Trophoblast cell (in vitro differentiated cells and primary cell): ENCODE measurements around the gene MYCBP2.

ENCODE experiments used
- DNase-seq, 2 donors: peaks; one replicate each; pipeline ENCODE4 v3.0.0-alpha.2; 2016
- H2AFZ ChIP-seq: 2 replicates; pipeline ENCODE4 v1.6.1; 2013; ENCODE audit warnings: low read length, moderate library complexity, mild to moderate bottlenecking; ENCODE audit not compliant: insufficient read depth, poor library complexity
- H2AK5ac ChIP-seq: 2 replicates; pipeline ENCODE4 v1.6.1; 2013; ENCODE audit warnings: mild to moderate bottlenecking, low read length
- H2BK120ac ChIP-seq: 2 replicates; pipeline ENCODE4 v1.6.1; 2013; ENCODE audit warnings: low read length, mild to moderate bottlenecking, moderate library complexity; ENCODE audit not compliant: insufficient read depth, poor library complexity
- H2BK12ac ChIP-seq: 2 replicates; pipeline ENCODE4 v1.6.1; 2013; ENCODE audit warnings: mild to moderate bottlenecking, low read length, moderate library complexity
- H2BK5ac ChIP-seq: 2 replicates; pipeline ENCODE4 v1.6.1; 2013; ENCODE audit warnings: low read length, low read depth, moderate library complexity, mild to moderate bottlenecking; ENCODE audit not compliant: poor library complexity
- H3K14ac ChIP-seq: 2 replicates; pipeline ENCODE4 v1.6.1; 2013; ENCODE audit warnings: mild to moderate bottlenecking, low read length
- H3K18ac ChIP-seq: 2 replicates; pipeline ENCODE4 v1.6.1; 2013; ENCODE audit warnings: mild to moderate bottlenecking, low read length
- H3K23ac ChIP-seq: 2 replicates; pipeline ENCODE4 v1.6.1; 2013; ENCODE audit warnings: low read length
- H3K27ac ChIP-seq: 2 replicates; pipeline ENCODE4 v1.5.1; 2013; ENCODE audit warnings: low read depth, mild to moderate bottlenecking, inconsistent platforms, low read length, moderate library complexity
- H3K27me3 ChIP-seq: 2 replicates; pipeline ENCODE4 v1.6.1; 2013; ENCODE audit warnings: inconsistent platforms, mild to moderate bottlenecking, low read length, moderate library complexity; ENCODE audit not compliant: insufficient read depth
- H3K36me3 ChIP-seq, 2 experiments: 1 replicate in 1 of 2; 2 replicates in 1 of 2; pipeline ENCODE4 v1.6.1; 2013; ENCODE audit warnings: low read length in 2 of 2, mild to moderate bottlenecking in 2 of 2, moderate library complexity in 1 of 2; ENCODE audit not compliant: insufficient read depth in 2 of 2, control insufficient read depth in 1 of 2
- H3K4ac ChIP-seq: 2 replicates; pipeline ENCODE4 v1.6.1; 2013; ENCODE audit warnings: low read depth, mild to moderate bottlenecking, low read length, moderate library complexity
- H3K4me1 ChIP-seq, 2 experiments: 1 replicate in 1 of 2; 2 replicates in 1 of 2; pipeline ENCODE4 v1.6.1; 2013; ENCODE audit warnings: low read length in 2 of 2, mild to moderate bottlenecking in 2 of 2, moderate library complexity in 1 of 2; ENCODE audit not compliant: insufficient read depth in 2 of 2, control insufficient read depth in 1 of 2
- H3K4me2 ChIP-seq: 2 replicates; pipeline ENCODE4 v1.6.1; 2013; ENCODE audit warnings: inconsistent platforms, mild to moderate bottlenecking, low read length, moderate library complexity
- H3K4me3 ChIP-seq: 2 replicates; pipeline ENCODE4 v1.5.1; 2013; ENCODE audit warnings: mild to moderate bottlenecking, low read depth, low read length, inconsistent platforms
- H3K79me1 ChIP-seq: one replicate; pipeline ENCODE4 v1.6.1; 2013; ENCODE audit warnings: low read length
- H3K79me2 ChIP-seq: 2 replicates; pipeline ENCODE4 v1.6.1; 2013; ENCODE audit warnings: low read length, mild to moderate bottlenecking; ENCODE audit not compliant: control insufficient read depth, insufficient read depth, poor library complexity
- H3K9ac ChIP-seq: 2 replicates; pipeline ENCODE4 v1.6.1; 2013; ENCODE audit warnings: mild to moderate bottlenecking, low read length
- H3K9me3 ChIP-seq: 2 replicates; pipeline ENCODE4 v1.6.1; 2013; ENCODE audit warnings: low read depth, mild to moderate bottlenecking, control low read depth, inconsistent platforms, low read length; ENCODE audit not compliant: insufficient read depth
- H4K12ac ChIP-seq: 2 replicates; pipeline ENCODE4 v1.6.1; 2013; ENCODE audit warnings: low read depth, mild to moderate bottlenecking, low read length, moderate library complexity
- H4K8ac ChIP-seq: 2 replicates; pipeline ENCODE4 v1.6.1; 2013; ENCODE audit warnings: low read depth, mild to moderate bottlenecking, low read length, moderate library complexity
- H4K91ac ChIP-seq: one replicate; pipeline ENCODE4 v1.6.1; 2013; ENCODE audit warnings: low read depth, mild to moderate bottlenecking, low read length, moderate library complexity
- WGBS: extraction: QIAGEN DNeasy Blood & Tissue Kit; methylation state at CpG from one replicate; pipeline ENCODE4 v1.1.7; 2013; ENCODE audit warnings: missing lambda C conversion rate; ENCODE audit not compliant: insufficient read length, insufficient coverage; ENCODE audit errors: extremely low coverage; 5-methylcytosine and 5-hydroxymethylcytosine counted together

Gene MYCBP2

DNA sequence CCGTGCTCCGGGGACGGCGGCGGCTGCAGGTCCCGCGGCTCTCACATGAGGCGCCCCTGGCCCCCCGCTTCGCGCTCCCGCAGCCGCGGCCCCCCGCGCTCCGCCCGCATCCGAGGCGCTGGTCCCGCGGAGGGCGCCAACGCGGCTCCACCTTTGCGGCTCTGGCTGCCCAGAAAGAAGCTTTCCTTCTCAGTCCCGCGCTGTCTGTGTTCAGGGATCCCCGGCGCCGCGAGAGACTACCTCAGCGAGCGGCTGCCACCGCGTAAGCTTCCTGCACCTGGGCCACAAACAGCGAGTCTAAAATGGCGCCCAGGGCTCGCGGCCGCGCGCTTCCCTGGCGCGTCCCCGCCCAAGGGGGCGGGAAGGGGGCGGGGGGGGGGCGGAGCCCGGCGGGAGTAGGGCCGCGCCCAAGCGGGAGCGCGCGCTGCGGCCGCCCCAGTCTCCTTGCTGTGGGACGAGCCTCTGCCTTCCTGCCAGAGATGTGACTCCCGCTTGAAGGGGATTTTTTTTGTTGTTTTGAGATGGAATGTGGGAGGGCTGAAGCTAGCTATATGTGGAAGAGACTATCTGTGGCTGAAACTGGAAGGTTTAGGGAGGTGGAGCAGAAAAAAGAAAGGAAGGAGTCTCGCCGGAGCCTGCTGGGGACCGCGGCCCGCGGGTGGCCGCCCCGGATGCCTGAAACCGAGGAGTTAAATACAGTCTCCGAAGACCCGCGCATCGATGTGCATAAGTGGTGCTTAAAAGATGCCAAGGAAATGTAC is 299.9 kb downstream of the MYCBP2 start, which contains the start of gene FBXL3:
Gene FBXL3 (minus strand): TSS at position 299 of the 761 bp plus-strand sequence. CDS start 5,299 bp downstream, outside the sequence.
- no peaks in the 10 kb centered on the region for H3K9me3 ChIP-seq
- peak within 1 kb of the TSS; percentile 93 for H2AK5ac ChIP-seq
- H2BK5ac ChIP-seq: peak within 1 kb of the TSS; percentile 97
- H3K14ac ChIP-seq: peak within 1 kb of the TSS; percentile 99
- peak within 1 kb of the TSS; percentile 99 for H3K18ac ChIP-seq
- peak within 1 kb of the TSS; percentile 89 for H3K4me3 ChIP-seq
- peak within 1 kb of the TSS; percentile 97 for H3K4ac ChIP-seq
- H2BK120ac ChIP-seq: peak within 1 kb of the TSS; percentile 99
- peak within 1 kb of the TSS; percentile 88 for H3K4me2 ChIP-seq
- peaks cover 19% of the 10 kb centered on the region for H3K79me1 ChIP-seq
- no peak within 1 kb of the TSS for H3K23ac ChIP-seq
- no peaks in the 10 kb centered on the region for H3K27me3 ChIP-seq
- H3K36me3 ChIP-seq: no peaks in the 10 kb centered on the region
- peak within 1 kb of the TSS; percentile 23 for H2BK12ac ChIP-seq
- no CpG with 5 or more reads among the region's 74 CpGs for WGBS
- H3K4me1 ChIP-seq: peaks cover 5 to 20% of the 10 kb centered on the region in 2 experiments
- peak within 1 kb of the TSS; percentile 99 for H4K8ac ChIP-seq
- H3K79me2 ChIP-seq: peaks cover 22% of the 10 kb centered on the region
- H4K12ac ChIP-seq: peak within 1 kb of the TSS; percentile 99
- H3K9ac ChIP-seq: peak within 1 kb of the TSS; percentile 84
- peak; percentile 81 to 91 for DNase-seq
- H3K27ac ChIP-seq: peak within 1 kb of the TSS; percentile 91
- H2AFZ ChIP-seq: peak within 1 kb of the TSS; percentile 97
- peak within 1 kb of the TSS; percentile 100 for H4K91ac ChIP-seq

DNA sequence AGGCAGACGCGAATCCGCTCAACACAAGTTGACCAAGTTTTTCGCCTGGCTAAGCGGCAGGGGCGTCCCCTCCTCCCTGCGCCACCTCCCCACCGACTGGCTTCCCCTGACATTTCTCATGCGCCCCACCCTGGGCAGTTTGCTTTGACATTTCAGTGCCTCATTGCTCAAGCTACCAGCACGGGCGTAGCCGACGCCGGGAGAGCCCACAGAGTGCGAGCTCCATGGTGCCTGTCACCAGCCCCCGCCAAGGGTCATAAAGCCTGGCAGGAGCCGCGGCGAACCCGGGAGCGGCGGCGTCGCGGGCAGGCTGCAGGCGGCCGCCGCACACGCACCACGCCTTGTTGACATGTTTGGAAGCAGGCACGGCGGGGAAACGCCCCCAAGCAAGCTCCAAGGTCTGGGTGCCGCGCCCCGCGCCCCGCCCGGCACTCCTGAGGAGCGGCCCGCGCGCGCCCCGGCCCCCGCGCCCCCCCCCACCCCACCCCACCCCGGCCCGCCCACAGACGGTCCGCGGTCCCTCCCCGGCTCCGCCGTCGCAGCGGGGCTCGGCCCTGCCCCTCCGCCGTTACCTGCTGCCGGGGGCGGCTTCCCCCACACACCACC is 300.5 kb downstream of the MYCBP2 start:
- WGBS: no CpG with 5 or more reads among the region's 62 CpGs
- peak overlapping the region; percentile 97 for H3K4ac ChIP-seq
- peak overlapping the region; percentile 99 for H4K12ac ChIP-seq
- peak overlapping the region; percentile 88 for H3K4me2 ChIP-seq
- H3K79me2 ChIP-seq: peaks cover 22% of the 10 kb centered on the region
- H3K18ac ChIP-seq: peak overlapping the region; percentile 99
- peak overlapping the region; percentile 97 for H2BK5ac ChIP-seq
- peak overlapping the region; percentile 99 for H4K8ac ChIP-seq
- peak overlapping the region; percentile 100 for H4K91ac ChIP-seq
- H3K9ac ChIP-seq: peak overlapping the region; percentile 84
- peak; percentile 92 to 93 for DNase-seq
- peak overlapping the region; percentile 99 for H3K14ac ChIP-seq
- H2AFZ ChIP-seq: peak overlapping the region; percentile 97
- no peak overlapping the region for H2BK12ac ChIP-seq
- H3K27me3 ChIP-seq: no peaks in the 10 kb centered on the region
- H3K4me3 ChIP-seq: peak overlapping the region; percentile 89
- H3K4me1 ChIP-seq: peaks cover 5 to 20% of the 10 kb centered on the region in 2 experiments
- H2AK5ac ChIP-seq: peak overlapping the region; percentile 90
- peaks cover 0 to 2% of the 10 kb centered on the region in 2 experiments for H3K36me3 ChIP-seq
- peak overlapping the region; percentile 99 for H2BK120ac ChIP-seq
- peaks cover 19% of the 10 kb centered on the region for H3K79me1 ChIP-seq
- no peaks in the 10 kb centered on the region for H3K9me3 ChIP-seq
- no peak overlapping the region for H3K23ac ChIP-seq
- peak overlapping the region; percentile 91 for H3K27ac ChIP-seq

DNA sequence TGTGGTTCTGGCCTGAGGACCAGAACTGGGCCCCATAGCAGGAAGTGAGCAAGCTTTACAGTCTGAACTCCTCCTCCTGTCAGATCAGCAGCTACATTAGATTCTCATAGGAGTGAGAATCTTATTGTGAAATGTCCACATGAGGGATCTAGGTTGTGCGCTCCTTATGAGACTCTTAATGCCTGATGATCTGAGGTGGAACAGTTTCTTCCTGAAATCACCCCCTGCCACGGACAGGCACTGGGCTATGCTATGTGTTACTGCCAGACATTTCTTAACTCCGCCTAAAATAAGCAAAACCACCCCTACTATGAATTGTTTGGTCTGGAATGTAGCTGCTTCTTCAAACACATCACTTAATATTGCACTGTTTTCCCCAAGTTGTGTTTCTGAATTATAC is 304.6 kb downstream of the MYCBP2 start:
- Histone ChIP-seq H3K14ac (no peak overlapping the region), H3K4ac (peak overlapping the region; percentile 81), H3K9ac (no peak overlapping the region), H3K9me3 (no peaks in the 10 kb centered on the region), H2AK5ac (no peak overlapping the region), H3K79me1 (peaks cover 9% of the 10 kb centered on the region), H4K8ac (no peak overlapping the region), H4K12ac (peak overlapping the region; percentile 18), H3K36me3 (peaks cover 0 to 2% of the 10 kb centered on the region in 2 experiments), H2AFZ (no peak overlapping the region), H3K4me2 (no peak overlapping the region), H3K27me3 (no peaks in the 10 kb centered on the region), H3K18ac (no peak overlapping the region), H3K79me2 (peaks cover 20% of the 10 kb centered on the region), H2BK120ac (no peak overlapping the region), H3K27ac (no peak overlapping the region), H3K4me1 (peaks cover 0 to 12% of the 10 kb centered on the region in 2 experiments), H3K4me3 (no peak overlapping the region), H3K23ac (no peak overlapping the region), H2BK12ac (no peak overlapping the region), H4K91ac (no peak overlapping the region), H2BK5ac (peak overlapping the region; percentile 13)
- DNase-seq: peak in 1 of 2 donors; percentile 29
- WGBS: no CpG with 5 or more reads among the region's 3 CpGs

DNA sequence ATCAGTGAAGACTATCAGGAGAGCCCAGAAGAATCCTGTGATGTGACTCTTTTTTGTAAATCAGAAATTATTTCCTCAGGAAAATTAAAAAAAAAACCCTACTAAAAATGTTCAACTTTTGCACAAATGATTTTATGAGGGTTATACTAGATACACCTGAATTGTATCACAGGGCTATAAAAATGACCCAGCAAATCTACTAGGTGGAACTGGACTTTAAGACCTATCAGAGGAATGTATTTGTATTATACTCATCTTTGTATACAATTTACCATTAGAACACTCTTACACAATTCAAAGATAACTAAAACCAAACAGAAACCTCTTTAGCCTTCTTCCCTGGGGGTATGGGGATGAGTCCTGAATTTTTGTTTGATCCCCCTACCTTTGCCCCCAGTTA is 307.1 kb downstream of the MYCBP2 start:
- peaks cover 3 to 7% of the 10 kb centered on the region in 2 experiments for H3K36me3 ChIP-seq
- peaks cover 9% of the 10 kb centered on the region for H3K79me2 ChIP-seq
- DNase-seq: no peak
- no peaks in the 10 kb centered on the region for H3K27me3 ChIP-seq
- no peak overlapping the region for H2AK5ac ChIP-seq
- H4K91ac ChIP-seq: no peak overlapping the region
- no peaks in the 10 kb centered on the region for H3K79me1 ChIP-seq
- H3K4ac ChIP-seq: peak overlapping the region; percentile 91
- peaks cover 0 to 8% of the 10 kb centered on the region in 2 experiments for H3K4me1 ChIP-seq
- no peak overlapping the region for H3K27ac ChIP-seq
- H3K9me3 ChIP-seq: no peaks in the 10 kb centered on the region
- no peak overlapping the region for H2AFZ ChIP-seq
- H2BK120ac ChIP-seq: no peak overlapping the region
- no peak overlapping the region for H3K4me2 ChIP-seq
- no peak overlapping the region for H3K9ac ChIP-seq
- no peak overlapping the region for H4K12ac ChIP-seq
- no peak overlapping the region for H3K14ac ChIP-seq
- no peak overlapping the region for H3K23ac ChIP-seq
- H2BK12ac ChIP-seq: no peak overlapping the region
- no peak overlapping the region for H2BK5ac ChIP-seq
- no peak overlapping the region for H3K4me3 ChIP-seq
- H3K18ac ChIP-seq: no peak overlapping the region
- H4K8ac ChIP-seq: no peak overlapping the region
